ENCODE measurements around the gene TNFAIP8. TPM values are rescaled to one million over a fixed set of nuclear protein-coding genes. Genes with fewer than 3 reads are reported as not detected.

TNFAIP8 gene
- total RNA-seq, 6 experiments from 2014 or later = 8.0 to 13.9 (median 10.5) TPM

GRCh38 chr5:119363936-119364335 lies 8.1 kb downstream of the TNFAIP8 start:
- Mint-ChIP-seq H3K4me1 (ENCODE audit: low read depth) (peaks cover 80% of the 10 kb centered on the region), H3K36me3 (ENCODE audit: low read depth) (no peaks in the 10 kb centered on the region), H3K4me3 (no peak overlapping the region), H3K27me3 (ENCODE audit: insufficient read depth) (peaks cover 1% of the 10 kb centered on the region; the same call in 1 of the 2 replicates), H3K9me3 (no peaks in the 10 kb centered on the region), H3K27ac (no peak overlapping the region)
- DNase-seq = no peak
- TF ChIP-seq CTCF (IDR thresholded peaks at IDR 0.05) = no peak

- Mint-ChIP-seq H3K27ac (0 out of 2 replicates have a peak overlapping the region, but pooled peaks have one; percentile 16), H3K4me1 (ENCODE audit: low read depth) (peaks cover 79% of the 10 kb centered on the region), H3K9me3 (no peaks in the 10 kb centered on the region), H3K4me3 (no peak overlapping the region; the same call in 1 of the 2 replicates), H3K36me3 (ENCODE audit: low read depth) (no peaks in the 10 kb centered on the region), H3K27me3 (ENCODE audit: insufficient read depth) (peaks cover 1% of the 10 kb centered on the region; the same call in 1 of the 2 replicates)
- TF ChIP-seq CTCF (IDR thresholded peaks at IDR 0.05) = no peak
- DNase-seq = no peak
These were observed 10.2 kb downstream of the TNFAIP8 start for GRCh38 chr5:119365847-119366539.

- H3K36me3 Mint-ChIP-seq (ENCODE audit: low read depth) = no peaks in the 10 kb centered on the region
- TF ChIP-seq CTCF (IDR thresholded peaks at IDR 0.05) = no peak
- H3K27ac Mint-ChIP-seq = 0 out of 2 replicates have a peak overlapping the region, but pooled peaks have one; percentile 16
- H3K4me1 Mint-ChIP-seq (ENCODE audit: low read depth) = peaks cover 78% of the 10 kb centered on the region
- no peak overlapping the region for H3K4me3 Mint-ChIP-seq
- DNase-seq = no peak
- no peaks in the 10 kb centered on the region for H3K9me3 Mint-ChIP-seq
- H3K27me3 Mint-ChIP-seq (ENCODE audit: insufficient read depth) = peaks cover 1% of the 10 kb centered on the region; the same call in 1 of the 2 replicates
These were observed 10.7 kb downstream of the TNFAIP8 start for GRCh38 chr5:119366540-119366881.

- DNase-seq = peak; percentile 30
- Mint-ChIP-seq H3K27me3 (ENCODE audit: insufficient read depth) (no peaks in the 10 kb centered on the region), H3K4me1 (ENCODE audit: low read depth) (peaks cover 69% of the 10 kb centered on the region), H3K36me3 (ENCODE audit: low read depth) (no peaks in the 10 kb centered on the region), H3K4me3 (peak overlapping the region; percentile 22; the same call in 1 of the 2 replicates), H3K9me3 (no peaks in the 10 kb centered on the region), H3K27ac (peak overlapping the region; percentile 8; the same call in 1 of the 2 replicates)
- TF ChIP-seq CTCF (IDR thresholded peaks at IDR 0.05) = no peak
These were observed 11.9 kb downstream of the TNFAIP8 start for GRCh38 chr5:119367502-119368237.

GRCh38 chr5:119368238-119368630 lies 12.4 kb downstream of the TNFAIP8 start:
- H3K4me1 Mint-ChIP-seq (ENCODE audit: low read depth) = peaks cover 63% of the 10 kb centered on the region
- H3K27ac Mint-ChIP-seq = no peak overlapping the region
- no peaks in the 10 kb centered on the region for H3K9me3 Mint-ChIP-seq
- TF ChIP-seq CTCF (IDR thresholded peaks at IDR 0.05) = no peak
- no peak overlapping the region for H3K4me3 Mint-ChIP-seq
- H3K27me3 Mint-ChIP-seq (ENCODE audit: insufficient read depth) = no peaks in the 10 kb centered on the region
- DNase-seq = no peak
- H3K36me3 Mint-ChIP-seq (ENCODE audit: low read depth) = 0 out of 2 replicates have a peak, but pooled peaks cover 4% of the 10 kb centered on the region

Data from HFFc6 (cell line).